HFFc6 (cell line): ENCODE data around the gene BRD3. TPM values are rescaled to one million over a fixed set of nuclear protein-coding genes. Genes with fewer than 3 reads are reported as not detected.

ENCODE experiments used
- DNase-seq: peaks from one replicate; pipeline ENCODE4 v3.0.0-alpha.2; 2018
- H3K27ac Mint-ChIP-seq: 2 replicates; pipeline ENCODE4 v1.8.0; 2020; ENCODE audit warnings: mild to moderate bottlenecking, mixed read lengths
- H3K27me3 Mint-ChIP-seq: 2 replicates; pipeline ENCODE4 v1.8.0; 2021; ENCODE audit warnings: mild to moderate bottlenecking, moderate library complexity, mixed read lengths; ENCODE audit not compliant: insufficient read depth
- H3K36me3 Mint-ChIP-seq: 2 replicates; pipeline ENCODE4 v1.8.0; 2021; ENCODE audit warnings: low read depth, mixed read lengths
- H3K4me1 Mint-ChIP-seq: 2 replicates; pipeline ENCODE4 v1.8.0; 2020; ENCODE audit warnings: low read depth, mixed read lengths
- H3K4me3 Mint-ChIP-seq: 2 replicates; pipeline ENCODE4 v1.8.0; 2020; ENCODE audit warnings: mild to moderate bottlenecking, moderate library complexity, mixed read lengths
- H3K9me3 Mint-ChIP-seq: 2 replicates; pipeline ENCODE4 v1.8.0; 2020; ENCODE audit warnings: mild to moderate bottlenecking, mixed read lengths
- CTCF ChIP-seq: fragments of 200-600 bp; sonication (generic); IDR thresholded peaks from 2 replicates; pipeline ENCODE4 v1.5.0; 2021; ENCODE audit warnings: antibody characterized with exemption, mild to moderate bottlenecking
- total RNA-seq, 6 experiments: library from RNA; stranded (reverse); fragmentation: NEBNext Ultra II Directional; extraction: Animal tissue kit (Norgen Biotek cat#: 25700); gene quantifications; 2 replicates in 1 of 6; 3 replicates in 5 of 6; pipeline ENCODE4 v1.2.3, GENCODE V29; 2021

BRD3 gene
- total RNA-seq, 6 experiments from 2014 or later = 17.1 to 20.9 (median 18.6) TPM

GRCh38 chr9:134048582-134048968 is 19.3 kb downstream of the BRD3 start:
- no peaks in the 10 kb centered on the region; the same call in 1 of the 2 replicates for H3K27me3 Mint-ChIP-seq
- no peak for DNase-seq
- no peak overlapping the region for H3K27ac Mint-ChIP-seq
- H3K36me3 Mint-ChIP-seq = peaks cover 9% of the 10 kb centered on the region; the same call in 1 of the 2 replicates
- TF ChIP-seq CTCF = no peak
- no peak overlapping the region for H3K4me3 Mint-ChIP-seq
- no peaks in the 10 kb centered on the region for H3K9me3 Mint-ChIP-seq
- no peaks in the 10 kb centered on the region for H3K4me1 Mint-ChIP-seq

GRCh38 chr9:134047868-134048581 is 19.8 kb downstream of the BRD3 start:
- H3K27me3 Mint-ChIP-seq = no peaks in the 10 kb centered on the region; the same call in 1 of the 2 replicates
- H3K4me3 Mint-ChIP-seq = no peak overlapping the region
- H3K4me1 Mint-ChIP-seq = no peaks in the 10 kb centered on the region
- no peak overlapping the region for H3K27ac Mint-ChIP-seq
- no peaks in the 10 kb centered on the region for H3K9me3 Mint-ChIP-seq
- TF ChIP-seq CTCF = no peak
- DNase-seq = no peak
- peaks cover 9% of the 10 kb centered on the region; the same call in 1 of the 2 replicates for H3K36me3 Mint-ChIP-seq

GRCh38 chr9:134046894-134047681 is 20.7 kb downstream of the BRD3 start:
- Mint-ChIP-seq H3K9me3 (no peaks in the 10 kb centered on the region), H3K27me3 (peaks cover 3% of the 10 kb centered on the region), H3K27ac (no peak overlapping the region), H3K4me1 (no peaks in the 10 kb centered on the region), H3K36me3 (peaks cover 9% of the 10 kb centered on the region; the same call in 1 of the 2 replicates), H3K4me3 (no peak overlapping the region)
- DNase-seq = no peak
- TF ChIP-seq CTCF = no peak

GRCh38 chr9:134045841-134046544 is 21.8 kb downstream of the BRD3 start:
- peaks cover 4% of the 10 kb centered on the region; the same call in 1 of the 2 replicates for H3K36me3 Mint-ChIP-seq
- no peak for DNase-seq
- H3K9me3 Mint-ChIP-seq = no peaks in the 10 kb centered on the region
- H3K4me1 Mint-ChIP-seq = no peaks in the 10 kb centered on the region
- TF ChIP-seq CTCF = no peak
- no peak overlapping the region for H3K4me3 Mint-ChIP-seq
- H3K27ac Mint-ChIP-seq = no peak overlapping the region
- H3K27me3 Mint-ChIP-seq = peaks cover 3% of the 10 kb centered on the region

- no peak for DNase-seq
- Mint-ChIP-seq H3K27me3 (peaks cover 3% of the 10 kb centered on the region), H3K27ac (no peak overlapping the region), H3K4me1 (no peaks in the 10 kb centered on the region), H3K9me3 (no peaks in the 10 kb centered on the region), H3K4me3 (no peak overlapping the region), H3K36me3 (peaks cover 4% of the 10 kb centered on the region; the same call in 1 of the 2 replicates)
- no peak for TF ChIP-seq CTCF
These were observed 22.9 kb downstream of the BRD3 start for GRCh38 chr9:134044944-134045343.
